NCI-H1436 (cell line): ENCODE results near the gene ITGA2B.
"Not testable (repeated sequence)": the region's sequence is repeated elsewhere in the genome, so short reads cannot be mapped to it uniquely, and the experiment has no call there.

ENCODE experiments used
- DNase-seq: peaks from one replicate; lab custom pipeline; 2025; lab: John Stamatoyannopoulos, UW

The ITGA2B gene

DNA sequence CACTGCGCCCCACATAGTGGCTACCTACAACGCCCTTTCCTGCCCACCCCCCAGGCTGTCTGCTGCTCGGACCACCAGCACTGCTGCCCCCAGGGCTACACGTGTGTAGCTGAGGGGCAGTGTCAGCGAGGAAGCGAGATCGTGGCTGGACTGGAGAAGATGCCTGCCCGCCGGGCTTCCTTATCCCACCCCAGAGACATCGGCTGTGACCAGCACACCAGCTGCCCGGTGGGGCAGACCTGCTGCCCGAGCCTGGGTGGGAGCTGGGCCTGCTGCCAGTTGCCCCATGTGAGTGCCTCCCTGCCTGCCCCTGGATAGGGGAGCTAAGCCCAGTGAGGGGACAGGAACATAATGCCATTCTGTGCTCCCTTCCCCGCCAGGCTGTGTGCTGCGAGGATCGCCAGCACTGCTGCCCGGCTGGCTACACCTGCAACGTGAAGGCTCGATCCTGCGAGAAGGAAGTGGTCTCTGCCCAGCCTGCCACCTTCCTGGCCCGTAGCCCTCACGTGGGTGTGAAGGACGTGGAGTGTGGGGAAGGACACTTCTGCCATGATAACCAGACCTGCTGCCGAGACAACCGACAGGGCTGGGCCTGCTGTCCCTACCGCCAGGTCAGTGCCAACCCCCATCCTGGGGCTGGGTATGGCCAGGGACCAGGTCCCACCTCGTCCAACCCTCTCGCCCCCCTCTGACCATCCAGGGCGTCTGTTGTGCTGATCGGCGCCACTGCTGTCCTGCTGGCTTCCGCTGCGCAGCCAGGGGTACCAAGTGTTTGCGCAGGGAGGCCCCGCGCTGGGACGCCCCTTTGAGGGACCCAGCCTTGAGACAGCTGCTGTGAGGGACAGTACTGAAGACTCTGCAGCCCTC lies 37.3 kb downstream of the ITGA2B start:
- DNase-seq, result no peak

DNA sequence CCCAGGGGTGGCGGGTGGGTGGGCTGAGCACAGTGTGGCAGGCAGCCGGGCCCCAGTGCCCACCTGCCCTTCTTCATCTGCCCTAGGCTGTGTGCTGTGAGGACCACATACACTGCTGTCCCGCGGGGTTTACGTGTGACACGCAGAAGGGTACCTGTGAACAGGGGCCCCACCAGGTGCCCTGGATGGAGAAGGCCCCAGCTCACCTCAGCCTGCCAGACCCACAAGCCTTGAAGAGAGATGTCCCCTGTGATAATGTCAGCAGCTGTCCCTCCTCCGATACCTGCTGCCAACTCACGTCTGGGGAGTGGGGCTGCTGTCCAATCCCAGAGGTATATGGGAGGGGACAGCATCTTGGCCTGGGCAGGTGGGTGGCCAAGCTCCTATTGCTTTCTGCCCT lies 38.0 kb downstream of the ITGA2B start:
- no peak for DNase-seq

DNA sequence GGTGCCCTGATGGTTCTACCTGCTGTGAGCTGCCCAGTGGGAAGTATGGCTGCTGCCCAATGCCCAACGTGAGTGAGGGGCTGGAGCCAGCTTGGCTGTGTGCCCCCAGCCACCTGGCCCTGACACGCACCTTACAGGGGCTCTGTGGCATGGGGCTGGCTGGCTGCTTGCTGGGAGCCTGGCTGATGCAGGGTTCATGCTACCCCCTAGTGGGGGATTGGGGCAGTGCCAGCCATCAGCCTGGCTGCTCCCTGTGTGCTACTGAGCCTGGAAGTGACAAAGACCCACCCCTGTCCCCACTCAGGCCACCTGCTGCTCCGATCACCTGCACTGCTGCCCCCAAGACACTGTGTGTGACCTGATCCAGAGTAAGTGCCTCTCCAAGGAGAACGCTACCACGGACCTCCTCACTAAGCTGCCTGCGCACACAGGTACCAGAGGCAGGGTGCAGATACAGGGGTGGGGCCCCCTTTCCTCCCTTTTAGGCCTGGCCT lies 38.7 kb downstream of the ITGA2B start:
- peak; percentile 59 for DNase-seq

DNA sequence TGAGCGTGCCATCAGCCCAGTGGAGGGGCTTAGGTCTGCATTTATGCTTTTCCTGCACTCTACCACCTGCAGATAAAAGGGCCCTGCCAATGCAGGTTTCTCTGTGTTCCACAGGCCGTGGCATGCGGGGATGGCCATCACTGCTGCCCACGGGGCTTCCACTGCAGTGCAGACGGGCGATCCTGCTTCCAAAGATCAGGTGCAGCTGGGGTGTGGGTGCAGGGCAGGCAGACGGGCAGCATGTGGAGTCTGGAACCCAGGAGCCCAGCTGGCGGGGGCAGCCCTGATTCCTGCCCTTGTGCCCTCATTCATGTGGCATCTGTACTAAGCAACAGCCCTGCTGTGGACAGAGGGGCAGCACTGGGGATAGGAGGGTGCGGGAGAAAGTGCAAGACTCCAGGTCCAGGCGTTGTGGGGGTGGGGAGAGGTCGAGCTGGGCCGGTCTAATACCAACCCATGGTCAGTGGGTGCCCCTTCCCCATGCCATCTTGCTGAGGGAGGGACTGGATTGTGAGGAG lies 39.8 kb downstream of the ITGA2B start:
- no peak for DNase-seq

DNA sequence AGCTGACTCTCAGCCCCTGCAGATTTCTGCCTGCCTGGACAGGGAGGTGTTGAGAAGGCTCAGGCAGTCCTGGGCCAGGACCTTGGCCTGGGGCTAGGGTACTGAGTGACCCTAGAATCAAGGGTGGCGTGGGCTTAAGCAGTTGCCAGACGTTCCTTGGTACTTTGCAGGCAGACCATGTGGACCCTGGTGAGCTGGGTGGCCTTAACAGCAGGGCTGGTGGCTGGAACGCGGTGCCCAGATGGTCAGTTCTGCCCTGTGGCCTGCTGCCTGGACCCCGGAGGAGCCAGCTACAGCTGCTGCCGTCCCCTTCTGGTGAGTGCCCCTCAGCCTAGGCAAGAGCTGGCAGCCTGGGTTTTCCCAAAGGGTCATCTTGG lies 40.5 kb downstream of the ITGA2B start:
- no peak for DNase-seq

GRCh38 chr17:44348234-44348987 lies 41.0 kb downstream of the ITGA2B start:
- no peak for DNase-seq

- DNase-seq, result not testable (repeated sequence)
These were observed 42.0 kb downstream of the ITGA2B start for GRCh38 chr17:44347206-44348055.

DNA sequence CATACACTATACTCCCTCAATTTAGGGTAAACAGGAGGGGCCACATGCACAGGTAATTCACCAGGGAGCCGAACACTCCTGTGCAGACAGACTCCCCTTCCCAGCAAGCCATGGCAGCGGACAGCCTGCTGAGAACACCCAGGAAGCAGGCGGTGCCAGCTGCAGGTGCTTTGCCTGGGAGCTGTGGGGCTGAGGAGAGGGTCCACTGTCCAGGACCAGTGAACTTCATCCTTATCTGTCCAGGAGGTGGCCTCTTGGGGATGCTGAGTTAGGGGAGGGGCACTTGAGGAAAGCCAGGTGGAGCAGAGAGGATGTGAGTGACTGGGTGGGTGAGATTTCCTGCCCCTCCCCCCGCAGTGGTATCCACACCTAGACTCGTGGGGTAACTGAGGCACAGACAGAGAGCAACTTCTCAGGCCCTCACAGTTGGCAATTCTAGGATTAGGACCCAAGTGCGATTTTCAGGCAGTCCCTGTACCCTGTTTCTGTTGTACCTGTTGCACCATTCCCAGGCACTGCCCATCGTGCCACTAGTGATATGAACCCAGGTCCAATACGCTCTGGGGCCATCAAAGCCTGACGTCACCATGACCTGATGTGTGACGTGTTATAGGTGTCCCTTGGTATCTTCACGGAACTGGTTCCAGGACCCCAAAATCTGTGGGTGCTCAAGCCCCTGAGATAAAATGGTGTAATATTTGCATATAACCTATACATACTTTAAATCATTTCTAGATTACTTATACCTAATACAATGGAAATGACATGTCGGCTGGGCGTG lies 43.2 kb downstream of the ITGA2B start:
- no peak for DNase-seq

- peak; percentile 69 for DNase-seq
These were observed 43.9 kb downstream of the ITGA2B start for GRCh38 chr17:44345454-44346026.

GRCh38 chr17:44344939-44345453 lies 44.5 kb downstream of the ITGA2B start, which contains the start of gene GRN:
GRN (plus strand) TSS chr17:44345302; CDS start chr17:44349165, 3,863 bp downstream.
- DNase-seq, result peak; percentile 99

DNA sequence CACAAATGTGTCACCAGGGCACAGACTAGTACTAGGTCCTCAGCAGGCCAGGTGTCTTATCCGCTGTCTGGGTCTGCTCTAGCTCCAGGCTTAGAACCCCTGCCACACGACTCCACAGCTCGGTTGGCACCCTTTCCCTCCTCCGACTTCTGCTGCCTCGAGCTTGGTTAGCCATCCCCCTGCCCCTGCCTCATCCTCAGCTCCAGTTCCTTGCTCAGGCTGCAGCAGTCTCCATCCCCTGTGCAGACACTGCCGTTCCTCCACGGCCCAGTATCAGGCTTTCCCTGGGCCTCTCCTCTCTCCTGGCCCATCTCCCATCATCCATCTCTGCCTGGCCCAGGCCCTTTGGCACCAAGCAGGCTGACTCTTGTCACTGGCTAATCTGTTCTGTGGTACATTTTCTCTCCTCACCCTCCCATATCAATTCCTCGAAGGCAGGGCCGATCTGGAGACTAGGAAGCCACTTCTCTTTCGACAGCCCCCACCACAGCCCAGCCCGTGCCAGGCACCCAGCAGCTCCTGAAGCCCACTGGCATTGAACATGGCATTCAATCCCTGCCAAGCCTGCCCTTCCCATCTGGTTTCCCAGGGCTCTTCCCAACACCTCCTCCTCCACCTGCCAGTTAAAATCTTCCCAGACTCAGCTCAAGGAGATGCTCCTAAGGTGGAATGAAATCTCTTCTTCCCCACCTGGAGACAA lies 45.8 kb downstream of the ITGA2B start:
- no peak for DNase-seq

DNA sequence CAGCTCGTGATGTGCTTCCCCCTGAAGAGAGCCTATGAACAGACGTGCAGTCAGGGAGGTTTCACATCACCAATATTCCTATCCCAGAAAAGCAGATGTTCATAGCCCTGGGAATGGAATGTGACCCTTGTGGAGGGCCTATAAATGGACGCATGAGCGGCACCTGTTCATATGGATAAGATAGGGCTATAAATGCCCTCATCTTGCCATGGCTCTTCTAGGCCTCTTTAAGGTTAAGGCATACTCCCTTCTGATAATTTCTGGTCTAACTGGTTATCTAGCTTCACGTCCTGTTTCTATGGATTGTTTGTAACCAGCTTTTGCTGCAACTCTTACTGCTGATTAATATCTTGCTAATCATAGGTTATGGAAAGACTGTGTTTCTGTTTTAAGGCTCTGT lies 48.9 kb downstream of the ITGA2B start:
- DNase-seq, result not testable (repeated sequence)

- no peak for DNase-seq
These were observed 50.7 kb downstream of the ITGA2B start for GRCh38 chr17:44338702-44339101.

DNA sequence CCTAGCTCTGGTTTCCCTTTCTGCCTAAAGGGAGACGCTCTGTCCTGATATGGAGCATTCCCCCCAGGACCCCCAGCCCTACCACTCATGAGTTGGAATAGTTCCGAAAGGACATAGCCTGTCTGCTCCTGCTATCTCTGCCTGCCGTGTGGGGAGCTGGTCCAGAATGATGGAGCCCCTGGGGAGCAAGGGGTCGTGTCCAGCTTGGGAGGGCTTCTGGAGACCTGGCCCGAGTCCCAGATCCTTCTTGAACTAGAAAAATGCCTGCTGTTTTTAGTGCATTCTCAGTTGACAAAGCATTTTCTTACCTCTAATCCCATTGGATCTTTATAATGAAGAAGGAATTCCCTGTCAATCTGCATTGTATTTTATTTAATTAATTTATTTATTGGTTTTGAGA lies 53.5 kb downstream of the ITGA2B start:
- no peak for DNase-seq

DNA sequence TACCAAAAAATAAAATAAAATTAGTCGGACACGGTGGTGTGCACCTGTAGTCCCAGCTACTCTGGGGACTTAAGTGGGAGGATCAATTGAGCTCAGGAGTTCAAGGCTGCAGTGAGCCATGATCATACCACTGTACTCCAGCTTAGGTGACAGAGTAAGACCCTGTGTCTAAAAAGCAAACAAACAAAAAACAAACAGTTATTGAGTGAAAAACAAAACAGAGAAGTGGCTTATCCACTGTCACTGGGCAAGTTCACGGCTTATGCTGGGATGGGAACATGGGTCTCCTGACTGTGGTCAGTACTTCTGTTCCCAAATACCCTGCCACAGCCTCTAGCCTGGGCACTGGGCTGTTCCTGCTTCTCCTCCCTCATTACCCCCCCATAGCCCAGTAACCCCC lies 53.9 kb downstream of the ITGA2B start:
- DNase-seq, result no peak

DNA sequence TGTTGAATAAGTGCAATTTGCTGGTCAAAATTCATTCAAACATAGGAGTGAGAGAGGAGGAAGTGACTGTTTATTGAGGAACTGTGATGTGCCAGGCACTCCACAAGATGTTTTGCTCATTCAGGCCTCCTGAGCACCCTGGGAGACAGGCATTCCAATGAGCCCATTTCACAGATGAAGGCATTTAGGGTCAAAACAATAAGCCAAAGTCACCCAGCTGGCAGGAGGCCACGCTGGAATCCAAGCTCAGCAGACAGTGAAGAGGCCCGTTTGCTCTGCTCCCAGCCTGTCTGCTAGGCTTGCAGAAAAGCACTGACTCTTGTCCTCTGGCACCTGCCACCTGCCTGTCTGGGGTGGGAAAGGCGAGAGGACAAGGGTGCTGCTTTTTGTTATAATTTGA lies 54.7 kb downstream of the ITGA2B start:
- DNase-seq, result no peak

DNA sequence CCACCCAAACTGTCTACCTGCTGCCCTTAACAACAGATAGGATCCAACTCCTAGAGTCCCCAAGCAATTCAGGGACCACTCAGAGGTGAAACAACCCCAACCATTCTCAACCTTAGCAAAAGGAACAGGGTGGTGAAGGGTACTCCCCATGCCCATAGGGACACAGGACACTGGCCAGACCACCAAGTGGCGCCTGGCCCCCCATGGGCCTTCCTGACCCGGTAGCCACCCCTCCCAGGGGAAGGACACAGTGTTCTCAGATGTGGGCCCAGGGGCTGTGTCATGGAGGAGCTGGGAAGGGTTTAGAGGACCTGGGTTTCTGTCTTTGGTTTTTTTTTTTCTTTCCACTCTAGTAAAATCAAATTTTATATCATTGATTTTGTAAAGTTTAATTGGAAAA lies 55.1 kb downstream of the ITGA2B start:
- DNase-seq, result no peak

DNA sequence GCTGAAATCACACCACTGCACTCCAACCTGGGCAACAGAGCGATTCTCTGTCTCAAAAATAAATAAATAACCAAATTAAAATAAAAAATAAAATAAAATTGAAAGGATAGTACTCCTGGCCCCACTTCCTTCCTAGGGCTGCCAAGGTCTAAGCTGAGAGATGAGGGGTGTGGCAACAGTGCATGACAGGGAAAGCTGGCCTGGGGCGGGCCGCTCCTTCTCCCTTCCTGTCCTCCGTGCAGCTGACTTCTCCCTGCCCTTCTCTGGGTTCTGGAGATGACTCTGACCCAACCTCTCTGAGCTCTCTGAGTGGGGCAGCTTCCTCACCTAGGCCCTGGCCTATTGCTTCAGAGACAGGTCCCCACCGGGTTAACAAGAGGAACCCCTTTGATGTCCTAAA lies 56.1 kb downstream of the ITGA2B start:
- DNase-seq, result no peak

DNA sequence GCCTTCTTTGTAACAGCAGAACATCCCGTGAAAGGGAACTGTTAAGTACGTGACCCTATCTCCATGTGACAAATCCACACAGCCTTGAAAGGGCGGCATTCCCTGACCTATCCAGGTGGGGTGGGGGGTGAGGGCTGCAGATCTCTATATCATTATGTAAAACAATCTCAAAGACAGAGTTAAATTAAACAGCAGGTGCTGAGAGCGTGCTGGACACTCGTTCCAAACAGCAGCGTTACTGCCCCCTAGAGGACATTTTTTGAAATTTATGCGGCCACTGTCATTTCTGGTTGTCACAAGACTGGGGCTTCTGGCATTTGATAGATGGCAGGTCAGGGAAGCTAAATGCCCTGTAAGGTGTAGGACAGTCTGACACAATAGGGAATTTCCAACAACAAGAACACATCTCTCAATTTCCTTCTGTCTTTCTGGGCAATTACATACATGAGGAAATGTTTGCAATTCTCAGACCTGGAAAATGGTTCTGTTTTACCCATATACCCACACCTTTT lies 58.1 kb downstream of the ITGA2B start:
- DNase-seq, result peak; percentile 88

GRCh38 chr17:44330263-44330662 lies 59.2 kb downstream of the ITGA2B start:
- not testable (repeated sequence) for DNase-seq
